Measurements from ENCODE around the gene SLC35F1.

GRCh38 chr6:118288355-118289124 lies 381.5 kb downstream of the SLC35F1 start:
- TF ChIP-seq CTCF (IDR thresholded peaks at IDR 0.05; ENCODE audit: low read depth, low read length): no peak
- no peak for TF ChIP-seq EZH2phosphoT487 (IDR thresholded peaks at IDR 0.05; ENCODE audit: low read depth)
